Peyer's patch (tissue), 4 donors: ENCODE results near the gene ENPP6. TPM values are rescaled to one million over a fixed set of nuclear protein-coding genes. Genes with fewer than 3 reads are reported as not detected.
A peak's percentile ranks its signal among the peaks of the same experiment; 100 is the strongest.

Source experiments
- DNase-seq, 3 donors: peaks; one replicate each; pipeline ENCODE4 v3.0.0-alpha.2; 2017 to 2019
- H3K27ac ChIP-seq, 4 donors: fragments of 200-600 bp; sonication (generic); one replicate each; pipeline ENCODE4 v1.5.1; 2016 to 2019
- H3K27me3 ChIP-seq, 2 donors: fragments of 200-600 bp; sonication (generic); one replicate each; pipeline ENCODE4 v1.5.1; 2019
- H3K36me3 ChIP-seq, 3 donors: fragments of 200-600 bp; sonication (generic); one replicate each; pipeline ENCODE4 v1.5.1; 2016 to 2019
- H3K4me1 ChIP-seq, 4 donors: fragments of 200-600 bp; sonication (generic); one replicate each; pipeline ENCODE4 v1.5.1; 2016 to 2019
- H3K4me3 ChIP-seq, 4 donors: fragments of 200-600 bp; sonication (generic); 1 replicate in 3 of 4; 2 replicates in 1 of 4; pipeline ENCODE4 v1.5.1; 2016 to 2019; ENCODE audit warnings: mild to moderate bottlenecking in 1 of 4
- H3K9me3 ChIP-seq, 4 donors: fragments of 200-600 bp; sonication (generic); one replicate each; pipeline ENCODE4 v1.5.1; 2016 to 2019; ENCODE audit warnings: mild to moderate bottlenecking in 1 of 4
- CTCF ChIP-seq, 6 experiments: fragments of 450-650 bp in 4 of 6; fragments of 200-600 bp in 2 of 6; sonication (generic) in 1 of 6; IDR thresholded peaks; one replicate each; pipeline ENCODE4 v1.5.1; 2017 to 2019; ENCODE audit warnings: antibody characterized with exemption in 6 of 6, mild to moderate bottlenecking in 3 of 6, moderate library complexity in 1 of 6
- POLR2A ChIP-seq, 2 donors: fragments of 450-650 bp; IDR thresholded peaks; one replicate each; pipeline ENCODE4 v1.5.1; 2017; ENCODE audit warnings: antibody characterized with exemption in 2 of 2, mild to moderate bottlenecking in 2 of 2, moderate library complexity in 2 of 2
- total RNA-seq, 4 donors: library from RNA; depleted of rRNA; stranded (reverse); fragments of >200 nt; gene quantifications; one replicate each; pipeline ENCODE4 v1.1.0, GENCODE V29; 2016

Gene ENPP6
- total RNA-seq, 4 donors from 2014 or later: 0.35 to 1.0 (median 0.40) TPM; not detected in 1

GRCh38 chr4:184074677-184075388, 142.8 kb downstream of the ENPP6 start:
- H3K9me3 ChIP-seq: no peaks in the 10 kb centered on the region
- no peak overlapping the region for H3K4me3 ChIP-seq
- TF ChIP-seq CTCF (IDR thresholded peaks at IDR 0.05): no peak
- no peak for TF ChIP-seq POLR2A (IDR thresholded peaks at IDR 0.05)
- H3K36me3 ChIP-seq: no peaks in the 10 kb centered on the region
- H3K27me3 ChIP-seq: no peaks in the 10 kb centered on the region
- DNase-seq: no peak
- no peak overlapping the region for H3K27ac ChIP-seq
- H3K4me1 ChIP-seq: no peaks in the 10 kb centered on the region

- Histone ChIP-seq H3K27me3 (no peaks in the 10 kb centered on the region), H3K4me1 (no peaks in the 10 kb centered on the region), H3K9me3 (no peaks in the 10 kb centered on the region), H3K27ac (no peak overlapping the region), H3K36me3 (no peaks in the 10 kb centered on the region), H3K4me3 (no peak overlapping the region)
- TF ChIP-seq CTCF (IDR thresholded peaks at IDR 0.05) (no peak), POLR2A (IDR thresholded peaks at IDR 0.05) (no peak)
- no peak for DNase-seq
Observed at GRCh38 chr4:184067931-184068554, 149.6 kb downstream of the ENPP6 start.

GRCh38 chr4:184066584-184067300, 150.9 kb downstream of the ENPP6 start:
- no peaks in the 10 kb centered on the region for H3K27me3 ChIP-seq
- H3K4me1 ChIP-seq: no peaks in the 10 kb centered on the region
- no peaks in the 10 kb centered on the region for H3K36me3 ChIP-seq
- no peak for DNase-seq
- no peak overlapping the region for H3K4me3 ChIP-seq
- H3K9me3 ChIP-seq: no peaks in the 10 kb centered on the region
- H3K27ac ChIP-seq: no peak overlapping the region
- TF ChIP-seq CTCF (IDR thresholded peaks at IDR 0.05) (no peak), POLR2A (IDR thresholded peaks at IDR 0.05) (no peak)

GRCh38 chr4:184064877-184065276, 152.8 kb downstream of the ENPP6 start:
- DNase-seq: peak in 2 of 3 donors; percentile 88 to 91
- no peak overlapping the region for H3K27ac ChIP-seq
- no peaks in the 10 kb centered on the region for H3K36me3 ChIP-seq
- no peaks in the 10 kb centered on the region for H3K9me3 ChIP-seq
- no peak overlapping the region for H3K4me3 ChIP-seq
- H3K4me1 ChIP-seq: no peaks in the 10 kb centered on the region
- no peak for TF ChIP-seq CTCF (IDR thresholded peaks at IDR 0.05)
- TF ChIP-seq POLR2A (IDR thresholded peaks at IDR 0.05): no peak
- no peaks in the 10 kb centered on the region for H3K27me3 ChIP-seq

GRCh38 chr4:184062769-184063168, 154.9 kb downstream of the ENPP6 start:
- no peak for DNase-seq
- no peak overlapping the region for H3K27ac ChIP-seq
- no peak for TF ChIP-seq CTCF (IDR thresholded peaks at IDR 0.05)
- TF ChIP-seq POLR2A (IDR thresholded peaks at IDR 0.05): no peak
- H3K27me3 ChIP-seq: no peaks in the 10 kb centered on the region
- no peaks in the 10 kb centered on the region for H3K36me3 ChIP-seq
- H3K4me1 ChIP-seq: no peaks in the 10 kb centered on the region
- no peak overlapping the region for H3K4me3 ChIP-seq
- H3K9me3 ChIP-seq: no peaks in the 10 kb centered on the region
